ENCODE measurements around the gene BICRA.

GRCh38 chr19:47652285-47652684 is 43.4 kb downstream of the BICRA start:
- TF ChIP-seq POLR2A (IDR thresholded peaks at IDR 0.05) (no peak), CTCF (IDR thresholded peaks at IDR 0.05) (no peak)

Data from testis (tissue), 2 donors.